ENCODE measurements around the gene SYT13. TPM values are rescaled to one million over a fixed set of nuclear protein-coding genes. Genes with fewer than 3 reads are reported as not detected.

The SYT13 gene
- total RNA-seq, 1 donor from 2014 or later: not detected

DNA sequence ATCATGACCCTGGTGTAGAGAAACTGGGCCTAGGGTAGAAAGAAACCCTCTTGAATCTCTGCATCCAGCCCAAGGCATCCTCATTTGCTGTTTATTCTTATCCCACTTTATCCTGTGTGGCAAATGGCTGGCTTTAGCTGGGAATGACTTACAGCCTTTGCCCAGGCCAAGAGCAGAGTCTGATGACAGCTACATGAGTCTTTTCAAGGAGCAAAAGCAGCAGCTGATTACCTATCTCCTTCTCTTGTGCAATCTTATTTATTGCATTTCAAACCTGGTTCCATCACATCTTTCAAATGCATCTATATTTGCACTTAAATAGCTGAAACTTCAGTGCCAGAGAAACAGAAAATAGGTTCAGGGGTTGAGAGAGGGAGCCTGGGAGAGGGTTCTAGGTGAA, 26.1 kb downstream of the SYT13 start:
- Histone ChIP-seq H3K36me3 (no peaks in the 10 kb centered on the region), H3K27me3 (no peaks in the 10 kb centered on the region), H3K9me3 (no peaks in the 10 kb centered on the region), H3K27ac (no peak overlapping the region), H3K4me1 (no peaks in the 10 kb centered on the region), H3K4me3 (no peak overlapping the region)
- TF ChIP-seq, protein P1, sequence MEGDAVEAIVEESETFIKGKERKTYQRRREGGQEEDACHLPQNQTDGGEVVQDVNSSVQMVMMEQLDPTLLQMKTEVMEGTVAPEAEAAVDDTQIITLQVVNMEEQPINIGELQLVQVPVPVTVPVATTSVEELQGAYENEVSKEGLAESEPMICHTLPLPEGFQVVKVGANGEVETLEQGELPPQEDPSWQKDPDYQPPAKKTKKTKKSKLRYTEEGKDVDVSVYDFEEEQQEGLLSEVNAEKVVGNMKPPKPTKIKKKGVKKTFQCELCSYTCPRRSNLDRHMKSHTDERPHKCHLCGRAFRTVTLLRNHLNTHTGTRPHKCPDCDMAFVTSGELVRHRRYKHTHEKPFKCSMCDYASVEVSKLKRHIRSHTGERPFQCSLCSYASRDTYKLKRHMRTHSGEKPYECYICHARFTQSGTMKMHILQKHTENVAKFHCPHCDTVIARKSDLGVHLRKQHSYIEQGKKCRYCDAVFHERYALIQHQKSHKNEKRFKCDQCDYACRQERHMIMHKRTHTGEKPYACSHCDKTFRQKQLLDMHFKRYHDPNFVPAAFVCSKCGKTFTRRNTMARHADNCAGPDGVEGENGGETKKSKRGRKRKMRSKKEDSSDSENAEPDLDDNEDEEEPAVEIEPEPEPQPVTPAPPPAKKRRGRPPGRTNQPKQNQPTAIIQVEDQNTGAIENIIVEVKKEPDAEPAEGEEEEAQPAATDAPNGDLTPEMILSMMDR (IDR thresholded peaks at IDR 0.05): no peak
- no peak for DNase-seq (ENCODE audit: low spot score in 2 of 2)
- intact Hi-C loops (cut with DNase I): no loop called here

DNA sequence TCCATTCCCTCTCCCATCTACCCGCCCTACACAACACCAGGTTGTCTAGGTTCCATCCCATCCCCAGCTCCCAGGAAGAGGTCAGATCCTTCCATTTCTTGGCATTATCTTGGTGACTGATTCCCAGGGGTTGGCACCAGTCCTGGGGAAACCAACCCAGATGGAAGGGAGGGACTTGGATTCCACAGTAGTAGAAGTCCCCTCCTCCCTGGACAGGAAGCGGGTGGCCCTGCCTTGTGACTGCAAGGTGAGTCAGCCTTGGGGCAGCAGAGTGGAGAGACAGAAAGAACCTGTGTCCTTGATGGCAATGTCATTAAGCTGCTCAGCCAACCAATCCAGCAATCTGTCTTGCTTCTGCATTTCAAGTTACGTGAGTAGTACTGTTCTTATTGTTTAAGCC, 26.5 kb downstream of the SYT13 start:
- intact Hi-C loops (cut with DNase I): no loop called here
- H3K4me1 ChIP-seq: no peaks in the 10 kb centered on the region
- DNase-seq (ENCODE audit: low spot score in 2 of 2): no peak
- TF ChIP-seq, protein P1 (IDR thresholded peaks at IDR 0.05): no peak
- H3K4me3 ChIP-seq: no peak overlapping the region
- H3K27ac ChIP-seq: no peak overlapping the region
- H3K27me3 ChIP-seq: no peaks in the 10 kb centered on the region
- no peaks in the 10 kb centered on the region for H3K9me3 ChIP-seq
- no peaks in the 10 kb centered on the region for H3K36me3 ChIP-seq

DNA sequence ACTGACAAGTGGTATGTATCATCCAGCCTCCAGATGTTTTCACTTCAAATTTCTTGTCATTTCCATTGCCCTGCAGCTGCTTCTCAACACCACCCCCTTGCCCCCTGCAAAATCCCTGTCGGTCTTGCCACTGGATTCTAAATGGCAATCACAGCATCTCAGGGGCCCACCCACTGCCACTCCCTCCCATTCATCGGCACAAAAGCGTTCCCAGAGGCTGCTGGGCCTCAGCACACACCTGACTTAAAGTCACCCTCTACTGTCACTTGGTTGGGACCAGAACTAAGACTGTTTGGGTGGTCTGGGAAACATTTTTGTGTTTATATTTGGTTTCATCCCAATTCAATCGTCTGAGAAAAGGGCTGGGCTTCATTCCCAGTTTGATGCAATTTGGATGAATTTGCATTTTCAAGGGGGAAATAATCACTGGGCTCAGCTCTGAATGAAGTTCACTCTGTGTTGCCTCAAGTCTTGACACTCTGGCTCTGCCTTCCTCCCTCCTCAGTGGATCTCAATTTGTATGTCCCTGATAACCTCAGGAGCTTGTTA, 27.1 kb downstream of the SYT13 start:
- DNase-seq (ENCODE audit: low spot score in 2 of 2): no peak
- H3K4me3 ChIP-seq: no peak overlapping the region
- H3K4me1 ChIP-seq: no peaks in the 10 kb centered on the region
- TF ChIP-seq, protein P1 (IDR thresholded peaks at IDR 0.05): no peak
- H3K27ac ChIP-seq: no peak overlapping the region
- no peaks in the 10 kb centered on the region for H3K27me3 ChIP-seq
- H3K9me3 ChIP-seq: no peaks in the 10 kb centered on the region
- intact Hi-C loops (cut with DNase I): no loop called here
- no peaks in the 10 kb centered on the region for H3K36me3 ChIP-seq

DNA sequence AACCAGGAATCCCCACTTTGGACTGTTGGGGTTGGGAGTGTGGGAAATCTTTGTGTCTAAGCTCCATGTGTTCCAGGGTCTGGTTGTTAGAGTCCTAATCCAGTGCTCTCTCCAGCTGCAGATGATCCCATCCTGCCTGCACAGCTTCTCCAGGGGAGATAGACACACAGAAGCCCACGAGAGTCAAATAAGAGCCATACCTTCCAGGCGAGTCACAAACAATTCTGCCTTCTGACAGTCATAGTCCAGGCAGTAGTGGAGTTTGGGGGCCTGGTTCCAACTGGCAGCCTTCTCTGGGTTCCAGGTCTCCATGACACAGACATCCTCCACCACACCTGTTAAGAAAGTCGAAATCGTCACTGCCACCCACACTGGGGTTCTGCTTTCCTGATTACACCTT, 32.1 kb downstream of the SYT13 start:
- Histone ChIP-seq H3K4me3 (no peak overlapping the region), H3K9me3 (no peaks in the 10 kb centered on the region), H3K27ac (no peak overlapping the region), H3K36me3 (no peaks in the 10 kb centered on the region), H3K4me1 (no peaks in the 10 kb centered on the region), H3K27me3 (no peaks in the 10 kb centered on the region)
- TF ChIP-seq, protein P1 (IDR thresholded peaks at IDR 0.05): no peak
- intact Hi-C loops (cut with DNase I): loop anchor here (5.0 kb wide), 1 partner anchor 78 kb away; no protein-coding TSS in a partner anchor
- DNase-seq (ENCODE audit: low spot score in 2 of 2): no peak

DNA sequence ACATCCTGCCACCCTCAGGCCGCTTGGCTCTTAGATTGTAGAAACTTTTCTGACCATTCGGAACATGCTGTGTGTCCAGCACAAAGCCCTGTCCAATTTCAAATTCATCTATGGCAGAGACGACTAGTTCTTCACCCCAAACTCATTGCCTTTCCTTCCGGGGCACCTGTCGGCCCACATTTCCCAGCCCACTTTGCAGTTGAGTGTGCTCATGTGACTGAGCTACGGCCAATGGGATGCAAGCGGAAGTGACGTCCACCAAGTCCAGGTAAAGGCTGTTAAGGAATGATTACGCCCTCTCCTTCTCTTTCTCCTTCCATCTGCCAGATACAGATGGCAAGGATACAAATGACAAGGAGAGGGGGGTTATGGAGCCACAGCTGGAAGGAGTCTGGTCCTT, 32.5 kb downstream of the SYT13 start:
- intact Hi-C loops (cut with DNase I): loop anchor here (5.0 kb wide), 1 partner anchor 79 kb away; no protein-coding TSS in a partner anchor

More for the DNA sequence above, 32.5 kb downstream of the SYT13 start:
- no peak for DNase-seq (ENCODE audit: low spot score in 2 of 2)
- H3K4me3 ChIP-seq: no peak overlapping the region
- TF ChIP-seq, protein P1 (IDR thresholded peaks at IDR 0.05): peak in 1 of 3 experiments; percentile 10
- no peaks in the 10 kb centered on the region for H3K9me3 ChIP-seq
- no peak overlapping the region for H3K27ac ChIP-seq
- no peaks in the 10 kb centered on the region for H3K4me1 ChIP-seq
- H3K36me3 ChIP-seq: no peaks in the 10 kb centered on the region
- H3K27me3 ChIP-seq: no peaks in the 10 kb centered on the region
